GM12892 (cell line): Measurements from ENCODE around the gene MASP1.

Experiments used
- POLR2A ChIP-seq: IDR thresholded peaks from 2 replicates; pipeline ENCODE4 v1.6.1; 2011; ENCODE audit warnings: low read depth, low read length, control low read depth
- POLR2AphosphoS5 ChIP-seq: IDR thresholded peaks from 2 replicates; pipeline ENCODE4 v1.6.1; 2011; ENCODE audit warnings: low read depth, low read length, control low read depth
- TAF1 ChIP-seq: IDR thresholded peaks from 2 replicates; pipeline ENCODE4 v1.6.1; 2011; ENCODE audit warnings: low read depth, mild to moderate bottlenecking, control low read depth, low read length, borderline replicate concordance

- no peak for TF ChIP-seq TAF1
- no peak for TF ChIP-seq POLR2AphosphoS5
- TF ChIP-seq POLR2A, result no peak
Observed at GRCh38 chr3:187197335-187197649, 94.2 kb downstream of the MASP1 start, which contains the start of gene RTP1.
